Measurements from ENCODE around the gene ADIG. TPM values are rescaled to one million over a fixed set of nuclear protein-coding genes. Genes with fewer than 3 reads are reported as not detected.

Gene ADIG
- polyA plus RNA-seq, 3 donors from 2014 or later, result not detected

GRCh38 chr20:38557174-38557573 is 23.8 kb upstream of the ADIG start:
- Mint-ChIP-seq H3K4me1 (no peaks in the 10 kb centered on the region), H3K27me3 (ENCODE audit: low read depth in 3 of 3) (peaks cover 0 to 3% (median 1%) of the 10 kb centered on the region in 3 donors), H3K4me3 (no peak overlapping the region), H3K9me3 (no peaks in the 10 kb centered on the region), H3K36me3 (peaks cover 14 to 47% (median 15%) of the 10 kb centered on the region in 3 donors), H3K27ac (peak overlapping the region in 1 of 6 donors; percentile 41)
- no peak for DNase-seq

DNA sequence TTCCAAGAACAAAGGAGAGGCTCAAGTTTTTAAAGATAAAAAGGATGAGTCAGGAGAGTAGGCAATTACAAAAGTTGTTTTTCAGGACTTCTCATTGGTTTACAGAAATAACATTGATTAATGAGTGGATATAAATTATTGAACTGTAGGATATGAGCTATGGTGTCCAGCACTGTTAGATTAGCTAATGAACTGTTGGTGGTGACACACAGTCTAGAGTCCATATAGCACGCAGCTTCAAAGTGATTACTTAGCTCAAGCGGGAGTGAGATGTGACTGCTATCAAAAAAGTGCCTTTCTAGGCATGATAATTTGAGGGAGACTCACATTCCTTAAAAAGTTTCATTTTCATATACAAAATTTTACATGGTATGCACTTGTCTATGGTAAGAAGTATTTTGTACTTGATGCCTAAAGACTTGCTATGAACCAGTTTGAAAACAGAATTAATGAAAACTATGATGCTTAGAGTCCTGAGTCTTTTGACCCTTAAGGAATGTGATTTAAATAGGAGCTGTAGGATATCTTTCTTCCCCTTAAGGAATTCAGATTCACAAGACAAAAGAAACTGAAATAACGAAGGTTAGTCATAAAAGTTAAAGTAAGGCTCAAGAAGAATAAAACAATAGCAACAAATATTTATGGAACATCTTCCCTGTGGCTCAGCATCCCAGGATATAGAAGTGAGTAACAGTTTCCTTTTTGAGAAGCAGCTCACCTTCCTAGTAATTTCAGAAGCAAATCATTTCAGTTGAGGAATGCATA is 22.2 kb upstream of the ADIG start:
- Mint-ChIP-seq H3K36me3 (peaks cover 18 to 44% (median 18%) of the 10 kb centered on the region in 3 donors), H3K27me3 (ENCODE audit: low read depth in 3 of 3) (peaks cover 0 to 3% (median 1%) of the 10 kb centered on the region in 3 donors), H3K4me1 (no peaks in the 10 kb centered on the region), H3K9me3 (no peaks in the 10 kb centered on the region), H3K4me3 (no peak overlapping the region), H3K27ac (no peak overlapping the region)
- no peak for DNase-seq

GRCh38 chr20:38559764-38560163 is 21.2 kb upstream of the ADIG start:
- Mint-ChIP-seq H3K4me3 (no peak overlapping the region), H3K9me3 (no peaks in the 10 kb centered on the region), H3K4me1 (no peaks in the 10 kb centered on the region), H3K27me3 (ENCODE audit: low read depth in 3 of 3) (peaks cover 0 to 2% (median 1%) of the 10 kb centered on the region in 3 donors), H3K36me3 (peaks cover 21 to 41% (median 25%) of the 10 kb centered on the region in 3 donors), H3K27ac (peak overlapping the region in 1 of 6 donors; percentile 3)
- no peak for DNase-seq

DNA sequence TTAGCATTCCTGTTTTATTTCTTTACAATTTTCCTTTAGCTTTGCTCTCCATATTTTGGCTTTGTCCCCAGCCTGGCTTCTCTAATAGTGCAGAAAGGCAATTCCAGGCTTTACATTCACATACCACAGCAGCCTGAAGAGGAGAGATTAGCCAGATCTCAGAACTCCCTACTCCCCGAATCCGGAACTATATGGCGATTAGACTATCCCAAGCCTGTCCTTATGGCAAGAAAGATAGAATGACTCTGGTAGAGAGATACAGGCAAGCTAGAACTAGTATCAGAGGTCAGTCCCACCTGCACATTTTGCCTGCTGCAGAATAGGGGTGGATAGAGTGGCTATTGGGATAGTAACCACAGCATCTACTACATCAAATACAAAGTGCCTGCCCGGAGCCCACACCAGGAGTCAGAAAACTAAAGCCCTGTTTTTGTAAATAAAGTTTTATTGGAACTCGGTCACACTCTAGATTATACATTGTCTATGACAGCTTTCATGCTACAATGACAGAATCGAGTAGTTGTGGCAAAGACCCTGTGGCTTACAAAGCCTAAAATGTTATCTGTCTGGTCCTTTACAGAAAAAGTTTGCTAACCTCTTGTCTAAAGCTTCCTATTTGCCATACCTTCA is 17.1 kb upstream of the ADIG start:
- peaks cover 0 to 2% (median 1%) of the 10 kb centered on the region in 3 donors for H3K27me3 Mint-ChIP-seq (ENCODE audit: low read depth in 3 of 3)
- peaks cover 20 to 47% (median 32%) of the 10 kb centered on the region in 3 donors for H3K36me3 Mint-ChIP-seq
- no peak overlapping the region for H3K4me3 Mint-ChIP-seq
- DNase-seq, result no peak
- no peaks in the 10 kb centered on the region for H3K9me3 Mint-ChIP-seq
- peak overlapping the region in 2 of 6 donors; percentile 38 to 57 for H3K27ac Mint-ChIP-seq
- no peaks in the 10 kb centered on the region for H3K4me1 Mint-ChIP-seq

- no peaks in the 10 kb centered on the region for H3K4me1 Mint-ChIP-seq
- no peaks in the 10 kb centered on the region for H3K9me3 Mint-ChIP-seq
- DNase-seq, result no peak
- no peak overlapping the region for H3K4me3 Mint-ChIP-seq
- H3K27ac Mint-ChIP-seq, result no peak overlapping the region
- peaks cover 18 to 45% (median 35%) of the 10 kb centered on the region in 3 donors for H3K36me3 Mint-ChIP-seq
- H3K27me3 Mint-ChIP-seq (ENCODE audit: low read depth in 3 of 3), result peaks cover 0 to 2% (median 0%) of the 10 kb centered on the region in 3 donors
Measured at GRCh38 chr20:38564680-38565079, 16.3 kb upstream of the ADIG start.

- no peaks in the 10 kb centered on the region for H3K4me1 Mint-ChIP-seq
- DNase-seq, result no peak
- no peaks in the 10 kb centered on the region for H3K9me3 Mint-ChIP-seq
- H3K27ac Mint-ChIP-seq, result no peak overlapping the region
- H3K4me3 Mint-ChIP-seq, result no peak overlapping the region
- H3K27me3 Mint-ChIP-seq (ENCODE audit: low read depth in 3 of 3), result no peaks in the 10 kb centered on the region
- H3K36me3 Mint-ChIP-seq, result peaks cover 18 to 41% (median 35%) of the 10 kb centered on the region in 3 donors
Measured at GRCh38 chr20:38566036-38566598, 14.9 kb upstream of the ADIG start.

GRCh38 chr20:38569747-38570525 is 11.1 kb upstream of the ADIG start:
- DNase-seq, result no peak
- H3K9me3 Mint-ChIP-seq, result no peaks in the 10 kb centered on the region
- H3K4me1 Mint-ChIP-seq, result no peaks in the 10 kb centered on the region
- H3K4me3 Mint-ChIP-seq, result no peak overlapping the region
- no peaks in the 10 kb centered on the region for H3K27me3 Mint-ChIP-seq (ENCODE audit: low read depth in 3 of 3)
- no peak overlapping the region for H3K27ac Mint-ChIP-seq
- peaks cover 18 to 46% (median 38%) of the 10 kb centered on the region in 3 donors for H3K36me3 Mint-ChIP-seq

- H3K9me3 Mint-ChIP-seq, result no peaks in the 10 kb centered on the region
- no peaks in the 10 kb centered on the region for H3K27me3 Mint-ChIP-seq (ENCODE audit: low read depth in 3 of 3)
- no peak for DNase-seq
- H3K27ac Mint-ChIP-seq, result no peak overlapping the region
- H3K36me3 Mint-ChIP-seq, result peaks cover 22 to 37% (median 34%) of the 10 kb centered on the region in 3 donors
- H3K4me3 Mint-ChIP-seq, result no peak overlapping the region
- H3K4me1 Mint-ChIP-seq, result no peaks in the 10 kb centered on the region
Measured at GRCh38 chr20:38573413-38573812, 7.6 kb upstream of the ADIG start.

DNA sequence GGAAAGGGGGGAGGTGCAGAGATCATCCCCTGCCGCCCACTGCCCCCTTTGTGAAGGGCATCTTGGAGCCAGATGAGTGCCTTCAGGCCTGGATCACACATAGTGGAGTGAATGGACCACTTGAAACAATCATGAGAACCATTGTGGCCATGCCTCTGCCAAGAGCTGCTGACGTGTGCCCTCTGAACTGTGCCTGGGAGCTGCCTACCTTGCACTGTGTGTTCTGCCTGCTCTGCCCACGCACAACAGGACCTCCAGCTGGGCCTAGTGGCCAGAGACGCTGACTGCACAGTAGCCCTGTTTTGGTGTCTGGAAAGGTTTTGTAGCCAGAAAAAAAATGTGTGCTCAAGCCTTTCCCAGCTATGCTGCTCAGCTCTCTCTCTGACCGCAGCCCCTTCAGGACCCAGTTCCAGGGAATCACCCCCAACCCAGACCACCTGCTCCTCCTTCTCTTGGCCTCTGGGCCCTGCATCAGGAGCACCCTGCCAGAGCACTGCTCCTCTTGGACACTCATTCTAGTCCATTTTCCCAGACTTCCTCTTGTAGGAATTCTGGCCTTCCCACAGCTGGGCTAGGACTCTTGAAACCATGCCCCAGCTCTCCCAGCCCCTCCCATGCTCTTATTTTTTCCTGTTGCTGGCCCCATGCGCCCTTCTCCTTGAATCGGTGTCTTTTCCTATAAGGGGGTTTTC is 1.6 kb upstream of the ADIG start:
- no peaks in the 10 kb centered on the region for H3K9me3 Mint-ChIP-seq

GRCh38 chr20:38579921-38580320 is 1.1 kb upstream of the ADIG start:
- Mint-ChIP-seq H3K27ac (peak overlapping the region in 2 of 6 donors; percentile 1 to 53), H3K36me3 (peaks cover 7 to 9% (median 8%) of the 10 kb centered on the region in 3 donors), H3K4me1 (no peaks in the 10 kb centered on the region), H3K9me3 (no peaks in the 10 kb centered on the region), H3K27me3 (ENCODE audit: low read depth in 3 of 3) (peaks cover 0 to 3% (median 2%) of the 10 kb centered on the region in 3 donors), H3K4me3 (no peak overlapping the region)
- DNase-seq, result no peak

More for the DNA sequence above, 1.6 kb upstream of the ADIG start:
- H3K4me3 Mint-ChIP-seq, result no peak overlapping the region
- peaks cover 0 to 3% (median 2%) of the 10 kb centered on the region in 3 donors for H3K27me3 Mint-ChIP-seq (ENCODE audit: low read depth in 3 of 3)
- peak overlapping the region in 2 of 6 donors; percentile 1 to 53 for H3K27ac Mint-ChIP-seq
- H3K4me1 Mint-ChIP-seq, result no peaks in the 10 kb centered on the region
- peaks cover 12 to 13% (median 12%) of the 10 kb centered on the region in 3 donors for H3K36me3 Mint-ChIP-seq
- DNase-seq, result no peak

GRCh38 chr20:38581830-38582358 is 897 bp downstream of the ADIG start:
- Mint-ChIP-seq H3K27ac (no peak overlapping the region), H3K9me3 (no peaks in the 10 kb centered on the region), H3K4me3 (no peak overlapping the region), H3K27me3 (ENCODE audit: low read depth in 3 of 3) (peaks cover 3 to 7% (median 5%) of the 10 kb centered on the region in 3 donors), H3K4me1 (no peaks in the 10 kb centered on the region), H3K36me3 (peaks cover 0 to 3% (median 1%) of the 10 kb centered on the region in 3 donors)
- no peak for DNase-seq

DNA sequence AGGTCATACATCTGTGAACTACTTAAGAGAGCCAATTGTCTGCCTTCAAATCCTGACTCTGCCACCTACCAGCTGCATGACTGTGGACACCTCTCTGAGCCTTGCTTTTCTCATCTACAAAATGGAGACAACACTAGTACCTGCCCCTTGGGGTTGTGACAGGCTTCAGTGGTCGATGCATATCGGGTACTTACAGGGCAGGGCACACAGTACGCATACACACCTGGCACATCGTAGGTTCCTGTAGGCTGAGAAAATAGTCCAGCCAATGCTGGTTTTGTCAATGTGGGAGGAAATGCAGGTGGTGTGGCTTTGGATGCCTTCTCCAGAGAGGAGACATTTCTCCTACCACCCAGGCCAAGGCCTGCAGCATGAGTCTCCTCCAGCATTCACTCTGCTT is 2.3 kb downstream of the ADIG start:
- Mint-ChIP-seq H3K36me3 (peaks cover 0 to under 1% (median 0%) of the 10 kb centered on the region in 3 donors), H3K27ac (no peak overlapping the region), H3K4me3 (no peak overlapping the region), H3K27me3 (ENCODE audit: low read depth in 3 of 3) (peaks cover 4 to 7% (median 6%) of the 10 kb centered on the region in 3 donors), H3K4me1 (no peaks in the 10 kb centered on the region), H3K9me3 (no peaks in the 10 kb centered on the region)
- DNase-seq, result no peak
